ENCODE measurements around the gene APOA5.

DNA sequence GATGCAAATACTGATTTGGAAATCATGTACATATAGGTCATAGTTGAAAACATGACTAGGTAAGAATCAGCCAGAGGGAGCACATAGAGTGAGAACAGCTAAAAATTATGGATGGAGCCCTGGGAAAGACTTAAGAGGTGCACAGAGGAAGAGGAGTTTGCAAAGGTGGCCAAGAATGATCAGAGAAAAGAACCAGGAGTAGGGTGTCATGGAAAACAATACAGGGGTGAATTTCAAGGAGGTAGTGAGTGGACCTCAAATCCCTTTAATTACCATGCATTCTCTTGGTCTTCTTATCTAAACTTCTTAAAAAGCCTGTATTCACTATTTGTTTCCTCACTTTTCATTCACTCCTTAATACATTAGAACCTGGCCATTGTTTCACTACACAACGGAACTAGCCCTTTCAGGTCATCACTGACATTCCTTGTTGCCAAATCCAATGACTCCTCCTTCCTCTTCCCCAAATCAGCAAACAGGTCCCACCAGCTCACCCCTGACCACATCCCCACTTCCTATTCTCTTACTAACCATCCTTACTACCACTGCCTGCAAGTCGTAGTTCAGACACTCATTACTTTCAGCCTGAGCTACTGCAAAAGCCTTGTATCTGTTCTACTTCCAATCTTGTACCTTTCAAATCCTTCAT is 41.5 kb downstream of the APOA5 start:
- TF ChIP-seq POLR2A (IDR thresholded peaks at IDR 0.05) = no peak
- TF ChIP-seq, protein P1, sequence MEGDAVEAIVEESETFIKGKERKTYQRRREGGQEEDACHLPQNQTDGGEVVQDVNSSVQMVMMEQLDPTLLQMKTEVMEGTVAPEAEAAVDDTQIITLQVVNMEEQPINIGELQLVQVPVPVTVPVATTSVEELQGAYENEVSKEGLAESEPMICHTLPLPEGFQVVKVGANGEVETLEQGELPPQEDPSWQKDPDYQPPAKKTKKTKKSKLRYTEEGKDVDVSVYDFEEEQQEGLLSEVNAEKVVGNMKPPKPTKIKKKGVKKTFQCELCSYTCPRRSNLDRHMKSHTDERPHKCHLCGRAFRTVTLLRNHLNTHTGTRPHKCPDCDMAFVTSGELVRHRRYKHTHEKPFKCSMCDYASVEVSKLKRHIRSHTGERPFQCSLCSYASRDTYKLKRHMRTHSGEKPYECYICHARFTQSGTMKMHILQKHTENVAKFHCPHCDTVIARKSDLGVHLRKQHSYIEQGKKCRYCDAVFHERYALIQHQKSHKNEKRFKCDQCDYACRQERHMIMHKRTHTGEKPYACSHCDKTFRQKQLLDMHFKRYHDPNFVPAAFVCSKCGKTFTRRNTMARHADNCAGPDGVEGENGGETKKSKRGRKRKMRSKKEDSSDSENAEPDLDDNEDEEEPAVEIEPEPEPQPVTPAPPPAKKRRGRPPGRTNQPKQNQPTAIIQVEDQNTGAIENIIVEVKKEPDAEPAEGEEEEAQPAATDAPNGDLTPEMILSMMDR (IDR thresholded peaks at IDR 0.05) = no peak
- TF ChIP-seq EP300 (IDR thresholded peaks at IDR 0.05) = no peak
